Measurements from ENCODE around the gene SVBP. TPM values are rescaled to one million over a fixed set of nuclear protein-coding genes. Genes with fewer than 3 reads are reported as not detected.

SVBP gene
- total RNA-seq, 4 donors from 2014 or later = 15.5 to 26.4 (median 24.9) TPM

DNA sequence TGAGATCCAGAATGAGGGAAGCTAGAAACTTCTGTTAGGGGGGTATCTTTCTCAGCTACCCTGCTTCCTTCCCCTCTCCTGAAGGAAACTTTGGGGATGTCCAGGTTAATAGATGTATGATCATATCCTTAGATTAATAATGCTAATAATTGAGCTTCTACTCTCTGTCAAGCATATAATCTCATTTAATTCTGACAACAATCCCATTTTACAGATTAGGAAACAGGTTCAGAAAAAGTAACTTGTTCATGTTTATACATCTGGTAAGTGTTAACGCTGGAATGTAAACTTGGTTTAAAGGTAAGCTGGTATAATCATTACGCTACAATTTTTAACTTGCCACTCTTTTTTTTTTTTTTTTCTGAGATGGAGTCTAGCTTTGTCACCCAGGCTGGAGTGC, 34.1 kb downstream of the SVBP start:
- TF ChIP-seq POLR2A (IDR thresholded peaks at IDR 0.05) = no peak
- TF ChIP-seq, protein P1, sequence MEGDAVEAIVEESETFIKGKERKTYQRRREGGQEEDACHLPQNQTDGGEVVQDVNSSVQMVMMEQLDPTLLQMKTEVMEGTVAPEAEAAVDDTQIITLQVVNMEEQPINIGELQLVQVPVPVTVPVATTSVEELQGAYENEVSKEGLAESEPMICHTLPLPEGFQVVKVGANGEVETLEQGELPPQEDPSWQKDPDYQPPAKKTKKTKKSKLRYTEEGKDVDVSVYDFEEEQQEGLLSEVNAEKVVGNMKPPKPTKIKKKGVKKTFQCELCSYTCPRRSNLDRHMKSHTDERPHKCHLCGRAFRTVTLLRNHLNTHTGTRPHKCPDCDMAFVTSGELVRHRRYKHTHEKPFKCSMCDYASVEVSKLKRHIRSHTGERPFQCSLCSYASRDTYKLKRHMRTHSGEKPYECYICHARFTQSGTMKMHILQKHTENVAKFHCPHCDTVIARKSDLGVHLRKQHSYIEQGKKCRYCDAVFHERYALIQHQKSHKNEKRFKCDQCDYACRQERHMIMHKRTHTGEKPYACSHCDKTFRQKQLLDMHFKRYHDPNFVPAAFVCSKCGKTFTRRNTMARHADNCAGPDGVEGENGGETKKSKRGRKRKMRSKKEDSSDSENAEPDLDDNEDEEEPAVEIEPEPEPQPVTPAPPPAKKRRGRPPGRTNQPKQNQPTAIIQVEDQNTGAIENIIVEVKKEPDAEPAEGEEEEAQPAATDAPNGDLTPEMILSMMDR (IDR thresholded peaks at IDR 0.05 in 4 of 5, conservative IDR thresholded peaks at IDR 0.05 in 1 of 5) = no peak
- DNase-seq (no peak), ATAC-seq (no peak)
- no peak overlapping the region for H3K27ac ChIP-seq
- H3K4me3 ChIP-seq = no peak overlapping the region
- in situ Hi-C loops (cut with MboI; ENCODE audit: low sequenced_read_pairs in 4 of 4) = loop anchor here in 2 of 4 donors (25.0 kb wide), 1 partner anchor 279 kb away; no protein-coding TSS in a partner anchor
- H3K9me3 ChIP-seq = no peaks in the 10 kb centered on the region
- peaks cover 0 to 22% of the 10 kb centered on the region in 2 donors for H3K36me3 ChIP-seq
- intact Hi-C loops (cut with DNase I; ENCODE audit: low total_unique reads) = no loop called here
- H3K4me1 ChIP-seq = peaks cover 0 to 11% of the 10 kb centered on the region in 2 donors
- peaks cover 0 to 10% (median 0%) of the 10 kb centered on the region in 3 donors for H3K27me3 ChIP-seq

DNA sequence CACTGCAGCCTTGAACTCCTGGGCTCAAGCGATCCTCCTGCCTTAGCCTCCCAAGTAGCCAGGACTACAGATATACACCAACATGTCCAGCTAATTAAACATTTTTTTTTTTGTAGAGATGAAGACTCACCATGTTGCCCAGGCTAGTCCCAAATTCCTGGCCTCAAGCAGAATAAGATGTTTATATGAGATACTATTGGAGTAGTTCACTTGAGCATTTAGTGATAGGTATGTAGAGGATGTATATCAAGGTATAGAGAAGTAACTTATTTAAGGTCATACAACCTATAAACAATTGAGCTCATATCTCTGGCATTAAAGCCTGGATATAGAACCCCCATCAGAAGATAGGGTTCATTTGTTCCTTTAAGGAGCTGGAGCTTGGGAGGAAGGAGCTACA, 37.0 kb downstream of the SVBP start:
- Histone ChIP-seq H3K36me3 (peaks cover 0 to 51% of the 10 kb centered on the region in 2 donors), H3K27ac (no peak overlapping the region), H3K4me3 (no peak overlapping the region), H3K9me3 (no peaks in the 10 kb centered on the region), H3K4me1 (peaks cover 0 to 4% of the 10 kb centered on the region in 2 donors), H3K27me3 (peaks cover 0 to 7% (median 0%) of the 10 kb centered on the region in 3 donors)
- ATAC-seq (no peak), DNase-seq (no peak)
- TF ChIP-seq, protein P1 (IDR thresholded peaks at IDR 0.05 in 4 of 5, conservative IDR thresholded peaks at IDR 0.05 in 1 of 5) = no peak
- no peak for TF ChIP-seq POLR2A (IDR thresholded peaks at IDR 0.05)
- in situ Hi-C loops (cut with MboI; ENCODE audit: low sequenced_read_pairs in 4 of 4) (loop anchor here in 2 of 4 donors (25.0 kb wide), 1 partner anchor 282 kb away; no protein-coding TSS in a partner anchor), intact Hi-C loops (cut with DNase I; ENCODE audit: low total_unique reads) (no loop called here)

DNA sequence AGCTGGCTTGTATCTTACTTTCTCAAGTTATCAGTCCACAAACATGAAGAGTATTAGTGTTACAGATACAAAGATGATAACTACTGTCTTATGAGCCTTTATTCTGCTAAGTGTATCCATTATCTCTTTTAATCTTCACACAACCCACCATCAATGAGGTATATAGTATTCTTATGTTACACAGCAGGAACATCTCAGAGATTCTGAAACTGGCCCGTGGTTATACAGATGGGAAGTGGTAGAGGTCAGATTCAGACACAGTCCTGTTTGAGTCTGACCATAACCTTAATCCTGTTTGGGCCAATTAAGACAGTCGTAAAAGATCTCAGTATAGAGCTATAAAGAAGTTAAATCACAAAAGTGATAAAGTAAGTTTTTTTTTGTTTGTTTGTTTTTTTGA, 37.5 kb downstream of the SVBP start:
- TF ChIP-seq POLR2A (IDR thresholded peaks at IDR 0.05) = no peak
- TF ChIP-seq, protein P1 (IDR thresholded peaks at IDR 0.05 in 4 of 5, conservative IDR thresholded peaks at IDR 0.05 in 1 of 5) = no peak
- in situ Hi-C loops (cut with MboI; ENCODE audit: low sequenced_read_pairs in 4 of 4) = loop anchor here in 3 of 4 donors (10.0 to 25.0 kb wide), 2 partner anchors 283 to 295 kb away; no protein-coding TSS in a partner anchor
- Histone ChIP-seq H3K27me3 (peaks cover 0 to 3% (median 0%) of the 10 kb centered on the region in 3 donors), H3K4me3 (no peak overlapping the region), H3K9me3 (no peaks in the 10 kb centered on the region), H3K4me1 (no peaks in the 10 kb centered on the region), H3K36me3 (peaks cover 0 to 56% of the 10 kb centered on the region in 2 donors), H3K27ac (no peak overlapping the region)
- no peak for ATAC-seq
- DNase-seq = no peak
- intact Hi-C loops (cut with DNase I; ENCODE audit: low total_unique reads) = no loop called here

DNA sequence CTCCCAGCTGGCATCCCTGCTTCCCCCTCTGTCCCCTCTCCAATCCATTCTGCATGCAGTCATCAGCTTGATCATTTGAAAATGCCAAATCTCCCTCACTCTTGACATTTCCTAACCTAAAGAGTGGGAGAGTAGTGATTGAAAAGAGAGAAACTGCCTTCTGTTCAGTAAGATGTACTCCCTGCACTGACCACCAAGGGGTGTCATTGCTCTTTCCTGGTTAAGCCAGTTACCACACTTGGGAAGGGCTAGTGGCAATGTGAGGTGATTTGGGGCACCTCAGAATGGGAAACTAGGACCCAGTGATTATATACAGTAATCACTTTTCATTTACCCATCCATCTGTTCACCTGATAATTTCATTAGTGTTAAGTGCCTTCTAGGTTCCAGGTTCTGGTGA, 39.3 kb downstream of the SVBP start:
- no peak for ATAC-seq
- intact Hi-C loops (cut with DNase I; ENCODE audit: low total_unique reads) = loop anchor here (1.0 kb wide), 1 partner anchor 295 kb away; no protein-coding TSS in a partner anchor
- no peaks in the 10 kb centered on the region for H3K27me3 ChIP-seq
- no peak for TF ChIP-seq POLR2A (IDR thresholded peaks at IDR 0.05)
- TF ChIP-seq, protein P1 (IDR thresholded peaks at IDR 0.05 in 4 of 5, conservative IDR thresholded peaks at IDR 0.05 in 1 of 5) = peak in 4 of 5 experiments; percentile 25 to 48 (median 39)
- no peak overlapping the region for H3K27ac ChIP-seq
- H3K9me3 ChIP-seq = no peaks in the 10 kb centered on the region
- H3K36me3 ChIP-seq = peaks cover 0 to 67% of the 10 kb centered on the region in 2 donors
- in situ Hi-C loops (cut with MboI; ENCODE audit: low sequenced_read_pairs in 4 of 4) = loop anchor here in 3 of 4 donors (10.0 to 25.0 kb wide), 2 partner anchors 284 to 297 kb away; no protein-coding TSS in a partner anchor
- no peak overlapping the region for H3K4me3 ChIP-seq
- DNase-seq = no peak
- no peaks in the 10 kb centered on the region for H3K4me1 ChIP-seq
